K562 (cell line): ENCODE data around the gene CTSW. TPM values are rescaled to one million over a fixed set of nuclear protein-coding genes. Genes with fewer than 3 reads are reported as not detected.

Experiments used
- DNMT1 ChIP-seq: fragments of 450-650 bp; IDR thresholded peaks from 2 replicates; pipeline ENCODE4 v1.6.1; 2016; ENCODE audit warnings: antibody characterized with exemption, mild to moderate bottlenecking
- EZH2 ChIP-seq: IDR thresholded peaks from 2 replicates; pipeline ENCODE4 v1.6.1; 2012; ENCODE audit warnings: low read depth, mild to moderate bottlenecking, inconsistent platforms, low read length, borderline replicate concordance
- FOXA3 ChIP-seq, 2 experiments: fragments of 450-650 bp in 1 of 2; sonication (generic) in 1 of 2; formaldehyde crosslinking; IDR thresholded peaks in 1 of 2; conservative IDR thresholded peaks in 1 of 2; 2 replicates each; pipeline versions ENCODE4 v1.4.0 to v1.8.0; 2020 to 2022; ENCODE audit warnings: mild to moderate bottlenecking in 2 of 2, missing genetic modification reagents in 1 of 2
- GABPB1 ChIP-seq: sonication (generic); formaldehyde crosslinking; IDR thresholded peaks from 2 replicates; pipeline ENCODE4 v1.8.0; 2022; ENCODE audit warnings: mild to moderate bottlenecking, missing genetic modification reagents
- GATAD2B ChIP-seq: fragments of 450-650 bp; IDR thresholded peaks from 2 replicates; pipeline ENCODE4 v1.6.1; 2017; ENCODE audit warnings: mild to moderate bottlenecking, borderline replicate concordance
- JUN ChIP-seq, 2 experiments: sonication (generic) in 1 of 2; formaldehyde crosslinking in 1 of 2; IDR thresholded peaks; 2 replicates each; pipeline versions ENCODE4 v1.6.1 to v1.8.0; 2012 to 2022; ENCODE audit warnings: borderline replicate concordance in 2 of 2, mild to moderate bottlenecking in 2 of 2, improper control_type of control experiment in 1 of 2, low read depth in 1 of 2, low read length in 1 of 2, missing genetic modification reagents in 1 of 2
- L3MBTL2 ChIP-seq: fragments of 450-650 bp; IDR thresholded peaks from 2 replicates; pipeline ENCODE4 v1.6.1; 2016; ENCODE audit warnings: mild to moderate bottlenecking, moderate library complexity
- MTA3 ChIP-seq: fragments of 450-650 bp; formaldehyde crosslinking; IDR thresholded peaks from 2 replicates; pipeline ENCODE4 v1.6.1; 2017; ENCODE audit warnings: mild to moderate bottlenecking, borderline replicate concordance
- SAP30 ChIP-seq: fragments of 200-600 bp; sonication (generic); IDR thresholded peaks from 2 replicates; pipeline ENCODE4 v1.6.1; 2012; ENCODE audit warnings: borderline replicate concordance, low read depth, mild to moderate bottlenecking, moderate library complexity, low read length, control low read depth, inconsistent platforms; ENCODE audit not compliant: insufficient read depth, poor library complexity, severe bottlenecking
- SMAD4 ChIP-seq: fragments of 250-450 bp; sonication (Bioruptor Pico); conservative IDR thresholded peaks from 2 replicates; pipeline ENCODE4 v1.8.0; 2021; ENCODE audit warnings: inconsistent platforms, mild to moderate bottlenecking, moderate library complexity
- SNRNP70 ChIP-seq: fragments of 200-400 bp; formaldehyde crosslinking; optimal IDR thresholded peaks from 2 replicates; pipeline ENCODE3; 2017; ENCODE audit warnings: low read depth, low read length
- SPI1 ChIP-seq: IDR thresholded peaks from 2 replicates; pipeline ENCODE4 v1.6.1; 2011; ENCODE audit warnings: low read depth, low read length, control low read depth, borderline replicate concordance
- TAF9B ChIP-seq: fragments of 450-650 bp; IDR thresholded peaks from 2 replicates; pipeline ENCODE4 v1.6.1; 2018; ENCODE audit warnings: mild to moderate bottlenecking; ENCODE audit not compliant: partially characterized antibody
- TCF7 ChIP-seq: sonication (generic); IDR thresholded peaks from 2 replicates; pipeline ENCODE4 v1.6.1; 2016; ENCODE audit warnings: antibody characterized with exemption, borderline replicate concordance
- TFAP4 ChIP-seq: sonication (generic); formaldehyde crosslinking; IDR thresholded peaks from 2 replicates; pipeline ENCODE4 v1.8.0; 2022; ENCODE audit warnings: missing genetic modification reagents, mild to moderate bottlenecking, moderate library complexity, borderline replicate concordance
- THRAP3 ChIP-seq: fragments of 450-650 bp; IDR thresholded peaks from 2 replicates; pipeline ENCODE4 v1.6.1; 2016; ENCODE audit warnings: mild to moderate bottlenecking, inconsistent platforms, borderline replicate concordance
- XRCC5 ChIP-seq: fragments of 200-400 bp; formaldehyde crosslinking; IDR thresholded peaks from 2 replicates; pipeline ENCODE4 v1.6.1; 2017; ENCODE audit warnings: low read depth, mild to moderate bottlenecking, low read length
- ZNF133 ChIP-seq: fragments of 250-450 bp; sonication (Bioruptor Pico); IDR thresholded peaks from 2 replicates; pipeline ENCODE4 v1.4.0; 2020; ENCODE audit warnings: mild to moderate bottlenecking
- ZNF217 ChIP-seq: sonication (generic); formaldehyde crosslinking; IDR thresholded peaks from 2 replicates; pipeline ENCODE4 v1.8.0; 2022; ENCODE audit warnings: mild to moderate bottlenecking, missing genetic modification reagents
- ZNF277 ChIP-seq: fragments of 250-450 bp; sonication (Bioruptor Pico); IDR thresholded peaks from 2 replicates; pipeline ENCODE4 v1.8.0; 2022; ENCODE audit warnings: inconsistent platforms, mild to moderate bottlenecking, moderate library complexity, borderline replicate concordance
- ZNF436 ChIP-seq: fragments of 250-450, 450-650 bp; sonication (Bioruptor Pico); formaldehyde crosslinking; IDR thresholded peaks from 2 replicates; pipeline ENCODE4 v1.7.0; 2020; ENCODE audit warnings: mild to moderate bottlenecking
- ZNF778 ChIP-seq: fragments of 450-650 bp; formaldehyde crosslinking; IDR thresholded peaks from 2 replicates; pipeline ENCODE4 v1.4.0; 2020; ENCODE audit warnings: mild to moderate bottlenecking, moderate library complexity
- polyA plus RNA-seq, 8 experiments: library from polyadenylated mRNA; depleted of rRNA in 4 of 8; stranded (reverse) in 5 of 8; unstranded in 3 of 8; fragments of >200 nt; fragmentation: Nextera tagmentation in 2 of 8; fragmentation: Illumina TruSeq in 1 of 8; extraction: Ambion mirVana in 2 of 8; extraction: Trizol in 1 of 8; gene quantifications; 2 replicates each; pipeline versions ENCODE4 v1.2.1 to v1.2.3, GENCODE V29; 2011 to 2014; ENCODE audit warnings: inconsistent platforms in 1 of 8, missing spikeins in 1 of 8
- total RNA-seq, 7 experiments: library from RNA; depleted of rRNA in 6 of 7; stranded (reverse); fragments of >200 nt in 6 of 7; fragmentation: Illumina TruSeq in 2 of 7; extraction: Trizol in 2 of 7; gene quantifications; 2 replicates each; pipeline versions ENCODE4 v1.2.1 to v1.2.3, GENCODE V29; 2011 to 2021; ENCODE audit warnings: low replicate concordance in 1 of 7
- TF ChIP-seq, protein P1 (sequence below): fragments of 450-650 bp; formaldehyde crosslinking; IDR thresholded peaks from 2 replicates; pipeline ENCODE4 v1.4.0; 2020; ENCODE audit warnings: mild to moderate bottlenecking, mixed read lengths

The CTSW gene
- total and polyA plus RNA-seq, 9 of the 15 experiments (the other 6 are each of a cell fraction or from before 2014, with no cell fraction given): 0.04 TPM; not detected in 8

DNA sequence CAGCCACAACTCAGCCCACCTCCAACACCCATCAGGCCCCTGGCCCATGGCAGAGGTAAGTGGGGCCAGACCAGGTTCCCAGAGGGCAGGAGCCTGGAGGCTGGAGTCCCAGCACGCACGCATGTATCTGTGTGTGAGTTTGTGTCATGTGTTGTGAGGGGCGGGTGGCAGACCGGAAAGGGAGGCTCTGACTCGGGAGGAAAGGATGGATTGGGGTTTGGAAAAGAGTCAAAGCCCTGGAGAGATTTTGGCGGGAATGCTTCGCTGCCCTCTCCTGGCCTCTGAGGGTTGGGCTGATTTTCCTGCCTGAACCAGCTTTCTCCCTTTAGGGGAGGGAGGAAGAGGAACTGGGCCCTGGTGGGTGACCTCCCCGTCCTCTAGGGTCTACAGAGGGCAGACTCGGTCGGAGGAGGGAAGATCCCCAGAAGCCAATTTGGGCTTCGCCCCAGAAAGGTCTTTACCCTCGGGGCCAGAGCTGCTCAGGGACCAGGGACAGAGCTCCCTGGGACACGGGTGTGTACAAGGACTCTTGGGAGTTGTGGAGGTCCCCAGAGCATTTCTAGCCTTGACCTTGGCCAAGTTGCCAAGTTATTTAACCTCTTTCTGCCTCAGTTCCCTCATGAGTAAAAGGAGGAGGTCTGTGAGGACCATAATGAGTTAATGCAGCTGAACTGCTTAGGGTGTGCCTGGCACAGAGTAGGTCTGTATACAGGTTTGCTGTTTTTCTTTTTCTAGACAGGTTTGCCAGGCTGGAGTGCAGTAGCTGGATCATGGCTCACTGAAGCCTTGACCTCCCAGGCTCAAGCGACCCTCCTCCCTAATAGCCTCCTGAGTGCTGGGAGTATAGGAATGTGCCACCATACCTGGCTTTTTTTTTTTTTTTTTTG is 32.3 kb downstream of the CTSW start (continued):
- 0 out of 4 replicates have a peak, but pooled peaks of 1 of the 2 experiments have one; percentile 38 for TF ChIP-seq FOXA3 (CRISPR knock-in tag; conservative IDR thresholded peaks at IDR 0.05 in 1 of 2, IDR thresholded peaks at IDR 0.05 in 1 of 2)
- TF ChIP-seq GATAD2B: 0 out of 2 replicates have a peak, but pooled peaks have one; percentile 24
- 0 out of 2 replicates have a peak, but pooled peaks have one; percentile 28 for TF ChIP-seq TCF7
- TF ChIP-seq SMAD4 (CRISPR knock-in tag): peak; percentile 51; the same call in 1 of the 2 replicates
- peak; percentile 42 for TF ChIP-seq SAP30
- no peak for TF ChIP-seq ZNF436
- TF ChIP-seq, protein P1, sequence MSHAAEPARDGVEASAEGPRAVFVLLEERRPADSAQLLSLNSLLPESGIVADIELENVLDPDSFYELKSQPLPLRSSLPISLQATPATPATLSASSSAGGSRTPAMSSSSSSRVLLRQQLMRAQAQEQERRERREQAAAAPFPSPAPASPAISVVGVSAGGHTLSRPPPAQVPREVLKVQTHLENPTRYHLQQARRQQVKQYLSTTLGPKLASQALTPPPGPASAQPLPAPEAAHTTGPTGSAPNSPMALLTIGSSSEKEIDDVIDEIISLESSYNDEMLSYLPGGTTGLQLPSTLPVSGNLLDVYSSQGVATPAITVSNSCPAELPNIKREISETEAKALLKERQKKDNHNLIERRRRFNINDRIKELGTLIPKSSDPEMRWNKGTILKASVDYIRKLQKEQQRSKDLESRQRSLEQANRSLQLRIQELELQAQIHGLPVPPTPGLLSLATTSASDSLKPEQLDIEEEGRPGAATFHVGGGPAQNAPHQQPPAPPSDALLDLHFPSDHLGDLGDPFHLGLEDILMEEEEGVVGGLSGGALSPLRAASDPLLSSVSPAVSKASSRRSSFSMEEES (CRISPR knock-in tag): no peak
- TF ChIP-seq MTA3: 0 out of 2 replicates have a peak, but pooled peaks have one; percentile 21
- peak; percentile 88 for TF ChIP-seq SPI1
- no peak for TF ChIP-seq ZNF778
- no peak for TF ChIP-seq DNMT1
- TF ChIP-seq ZNF133 (CRISPR knock-in tag): no peak
- no peak for TF ChIP-seq ZNF277 (CRISPR knock-in tag)
- TF ChIP-seq THRAP3: no peak
- TF ChIP-seq L3MBTL2: peak; percentile 82; the same call in 1 of the 2 replicates
- no peak for TF ChIP-seq SNRNP70
- peak; percentile 47 for TF ChIP-seq TFAP4 (CRISPR knock-in tag)
- TF ChIP-seq ZNF217: no peak
- no peak for TF ChIP-seq JUN (IDR thresholded peaks at IDR 0.05; ENCODE audit: borderline replicate concordance, low read depth, low read length)
- no peak for TF ChIP-seq JUN (CRISPR knock-in tag; IDR thresholded peaks at IDR 0.05; ENCODE audit: borderline replicate concordance)
- TF ChIP-seq EZH2: no peak
- TF ChIP-seq TAF9B: no peak
- TF ChIP-seq GABPB1 (CRISPR knock-in tag): 0 out of 2 replicates have a peak, but pooled peaks have one; percentile 57
- no peak for TF ChIP-seq XRCC5
